Neural progenitor cell (in vitro differentiated cells): ENCODE results near the gene PLCB1.

ENCODE experiments used
- EZH2 ChIP-seq: fragments of 200-600 bp; sonication (generic); IDR thresholded peaks from 2 replicates; pipeline ENCODE4 v1.6.1; 2017; ENCODE audit warnings: antibody characterized with exemption, mild to moderate bottlenecking, moderate library complexity
- TF ChIP-seq, protein P1 (sequence below): fragments of 200-600 bp; sonication (generic); IDR thresholded peaks from 2 replicates; pipeline ENCODE4 v1.5.1; 2017; ENCODE audit warnings: antibody characterized with exemption, mild to moderate bottlenecking

DNA sequence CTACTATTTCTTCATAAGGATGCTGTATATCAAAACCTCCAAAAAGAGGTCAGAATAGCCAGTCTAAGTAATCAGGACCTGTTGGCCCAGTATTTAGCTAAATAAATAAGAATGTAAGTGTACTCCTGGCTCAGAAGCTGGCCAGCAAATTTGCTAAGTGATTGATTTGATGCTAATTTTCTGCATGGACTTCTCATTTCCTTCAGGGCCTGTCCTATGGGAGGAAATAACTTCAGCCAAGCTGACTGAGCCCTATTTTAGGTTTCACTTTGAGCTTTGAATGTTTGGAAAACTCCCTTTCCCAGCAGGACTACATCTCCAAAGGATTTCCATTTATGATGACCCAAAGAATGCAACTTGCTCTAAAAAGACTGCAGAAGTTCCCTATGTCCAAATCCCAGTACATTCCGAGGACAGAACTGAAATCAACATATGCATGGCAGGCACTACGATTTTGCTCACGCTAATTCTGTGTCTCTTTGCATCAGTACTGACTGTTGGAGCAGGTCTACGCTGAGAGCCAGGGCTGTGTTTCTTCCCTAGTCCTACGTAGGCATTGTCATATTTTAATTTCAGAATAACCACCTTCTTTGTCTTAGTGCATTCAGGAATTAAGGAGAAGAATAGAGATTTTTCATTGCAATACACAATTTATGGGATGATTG is 495.4 kb downstream of the PLCB1 start:
- TF ChIP-seq, protein P1, sequence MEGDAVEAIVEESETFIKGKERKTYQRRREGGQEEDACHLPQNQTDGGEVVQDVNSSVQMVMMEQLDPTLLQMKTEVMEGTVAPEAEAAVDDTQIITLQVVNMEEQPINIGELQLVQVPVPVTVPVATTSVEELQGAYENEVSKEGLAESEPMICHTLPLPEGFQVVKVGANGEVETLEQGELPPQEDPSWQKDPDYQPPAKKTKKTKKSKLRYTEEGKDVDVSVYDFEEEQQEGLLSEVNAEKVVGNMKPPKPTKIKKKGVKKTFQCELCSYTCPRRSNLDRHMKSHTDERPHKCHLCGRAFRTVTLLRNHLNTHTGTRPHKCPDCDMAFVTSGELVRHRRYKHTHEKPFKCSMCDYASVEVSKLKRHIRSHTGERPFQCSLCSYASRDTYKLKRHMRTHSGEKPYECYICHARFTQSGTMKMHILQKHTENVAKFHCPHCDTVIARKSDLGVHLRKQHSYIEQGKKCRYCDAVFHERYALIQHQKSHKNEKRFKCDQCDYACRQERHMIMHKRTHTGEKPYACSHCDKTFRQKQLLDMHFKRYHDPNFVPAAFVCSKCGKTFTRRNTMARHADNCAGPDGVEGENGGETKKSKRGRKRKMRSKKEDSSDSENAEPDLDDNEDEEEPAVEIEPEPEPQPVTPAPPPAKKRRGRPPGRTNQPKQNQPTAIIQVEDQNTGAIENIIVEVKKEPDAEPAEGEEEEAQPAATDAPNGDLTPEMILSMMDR, result no peak
- no peak for TF ChIP-seq EZH2
